Measurements from ENCODE around the gene GPR61.

The GPR61 gene

GRCh38 chr1:109573785-109574184 lies 34.1 kb downstream of the GPR61 start:
- no peak for DNase-seq

- DNase-seq = no peak
Observed at GRCh38 chr1:109578947-109579443, 39.3 kb downstream of the GPR61 start.

GRCh38 chr1:109579491-109579890 lies 39.8 kb downstream of the GPR61 start:
- no peak for DNase-seq

GRCh38 chr1:109582021-109582420 lies 42.3 kb downstream of the GPR61 start:
- DNase-seq = no peak

GRCh38 chr1:109584766-109585165 lies 45.1 kb downstream of the GPR61 start:
- no peak for DNase-seq

- no peak for DNase-seq
Observed at GRCh38 chr1:109586055-109586454, 46.4 kb downstream of the GPR61 start.

- no peak for DNase-seq
Observed at GRCh38 chr1:109589177-109589576, 49.5 kb downstream of the GPR61 start.

GRCh38 chr1:109589679-109590078 lies 50.0 kb downstream of the GPR61 start:
- DNase-seq = no peak

- no peak for DNase-seq
Observed at GRCh38 chr1:109592916-109593315, 53.2 kb downstream of the GPR61 start.

- DNase-seq = no peak
Observed at GRCh38 chr1:109595531-109595930, 55.9 kb downstream of the GPR61 start.

All from stimulated activated naive CD4-positive, alpha-beta T cell (primary cell).